ENCODE data around the gene DGKI.

GRCh38 chr7:137778511-137778910, 68.3 kb downstream of the DGKI start:
- TF ChIP-seq CTCF (IDR thresholded peaks at IDR 0.05 in 8 of 11, conservative IDR thresholded peaks at IDR 0.05 in 3 of 11) = no peak
- TF ChIP-seq POLR2AphosphoS5 (IDR thresholded peaks at IDR 0.05) = no peak
- TF ChIP-seq POLR2A (IDR thresholded peaks at IDR 0.05) = no peak

Measured in spleen (tissue), 7 donors.